ENCODE measurements around the gene DOK3. TPM values are rescaled to one million over a fixed set of nuclear protein-coding genes. Genes with fewer than 3 reads are reported as not detected.

DOK3 gene
- polyA plus RNA-seq, 1 donor from 2014 or later, result 5.5 TPM

- H3K9me3 ChIP-seq (ENCODE audit: low read length), result no peaks in the 10 kb centered on the region
- no peak overlapping the region for H3K4me2 ChIP-seq (ENCODE audit: low read length)
- no peaks in the 10 kb centered on the region for H3K36me3 ChIP-seq (ENCODE audit: insufficient read depth, low read length)
- peaks cover 2% of the 10 kb centered on the region for H3K27me3 ChIP-seq (ENCODE audit: insufficient read depth, low read depth, low read length)
- TF ChIP-seq EZH2 (IDR thresholded peaks at IDR 0.05; ENCODE audit: borderline replicate concordance, insufficient read depth, low read length, poor library complexity, severe bottlenecking), result no peak
- no peak for TF ChIP-seq SMC3 (conservative IDR thresholded peaks at IDR 0.05; ENCODE audit: poor library complexity)
- no peak for TF ChIP-seq POLR2AphosphoS5 (IDR thresholded peaks at IDR 0.05)
- TF ChIP-seq TAF1 (IDR thresholded peaks at IDR 0.05; ENCODE audit: low read depth), result no peak
- TF ChIP-seq, protein P1, sequence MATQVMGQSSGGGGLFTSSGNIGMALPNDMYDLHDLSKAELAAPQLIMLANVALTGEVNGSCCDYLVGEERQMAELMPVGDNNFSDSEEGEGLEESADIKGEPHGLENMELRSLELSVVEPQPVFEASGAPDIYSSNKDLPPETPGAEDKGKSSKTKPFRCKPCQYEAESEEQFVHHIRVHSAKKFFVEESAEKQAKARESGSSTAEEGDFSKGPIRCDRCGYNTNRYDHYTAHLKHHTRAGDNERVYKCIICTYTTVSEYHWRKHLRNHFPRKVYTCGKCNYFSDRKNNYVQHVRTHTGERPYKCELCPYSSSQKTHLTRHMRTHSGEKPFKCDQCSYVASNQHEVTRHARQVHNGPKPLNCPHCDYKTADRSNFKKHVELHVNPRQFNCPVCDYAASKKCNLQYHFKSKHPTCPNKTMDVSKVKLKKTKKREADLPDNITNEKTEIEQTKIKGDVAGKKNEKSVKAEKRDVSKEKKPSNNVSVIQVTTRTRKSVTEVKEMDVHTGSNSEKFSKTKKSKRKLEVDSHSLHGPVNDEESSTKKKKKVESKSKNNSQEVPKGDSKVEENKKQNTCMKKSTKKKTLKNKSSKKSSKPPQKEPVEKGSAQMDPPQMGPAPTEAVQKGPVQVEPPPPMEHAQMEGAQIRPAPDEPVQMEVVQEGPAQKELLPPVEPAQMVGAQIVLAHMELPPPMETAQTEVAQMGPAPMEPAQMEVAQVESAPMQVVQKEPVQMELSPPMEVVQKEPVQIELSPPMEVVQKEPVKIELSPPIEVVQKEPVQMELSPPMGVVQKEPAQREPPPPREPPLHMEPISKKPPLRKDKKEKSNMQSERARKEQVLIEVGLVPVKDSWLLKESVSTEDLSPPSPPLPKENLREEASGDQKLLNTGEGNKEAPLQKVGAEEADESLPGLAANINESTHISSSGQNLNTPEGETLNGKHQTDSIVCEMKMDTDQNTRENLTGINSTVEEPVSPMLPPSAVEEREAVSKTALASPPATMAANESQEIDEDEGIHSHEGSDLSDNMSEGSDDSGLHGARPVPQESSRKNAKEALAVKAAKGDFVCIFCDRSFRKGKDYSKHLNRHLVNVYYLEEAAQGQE (IDR thresholded peaks at IDR 0.05; ENCODE audit: borderline replicate concordance), result no peak
- no peak for TF ChIP-seq MXI1 (conservative IDR thresholded peaks at IDR 0.05; ENCODE audit: poor library complexity, severe bottlenecking)
- no peak for TF ChIP-seq EP300 (conservative IDR thresholded peaks at IDR 0.05; ENCODE audit: poor library complexity, severe bottlenecking)
- TF ChIP-seq, protein P2, sequence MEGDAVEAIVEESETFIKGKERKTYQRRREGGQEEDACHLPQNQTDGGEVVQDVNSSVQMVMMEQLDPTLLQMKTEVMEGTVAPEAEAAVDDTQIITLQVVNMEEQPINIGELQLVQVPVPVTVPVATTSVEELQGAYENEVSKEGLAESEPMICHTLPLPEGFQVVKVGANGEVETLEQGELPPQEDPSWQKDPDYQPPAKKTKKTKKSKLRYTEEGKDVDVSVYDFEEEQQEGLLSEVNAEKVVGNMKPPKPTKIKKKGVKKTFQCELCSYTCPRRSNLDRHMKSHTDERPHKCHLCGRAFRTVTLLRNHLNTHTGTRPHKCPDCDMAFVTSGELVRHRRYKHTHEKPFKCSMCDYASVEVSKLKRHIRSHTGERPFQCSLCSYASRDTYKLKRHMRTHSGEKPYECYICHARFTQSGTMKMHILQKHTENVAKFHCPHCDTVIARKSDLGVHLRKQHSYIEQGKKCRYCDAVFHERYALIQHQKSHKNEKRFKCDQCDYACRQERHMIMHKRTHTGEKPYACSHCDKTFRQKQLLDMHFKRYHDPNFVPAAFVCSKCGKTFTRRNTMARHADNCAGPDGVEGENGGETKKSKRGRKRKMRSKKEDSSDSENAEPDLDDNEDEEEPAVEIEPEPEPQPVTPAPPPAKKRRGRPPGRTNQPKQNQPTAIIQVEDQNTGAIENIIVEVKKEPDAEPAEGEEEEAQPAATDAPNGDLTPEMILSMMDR (IDR thresholded peaks at IDR 0.05; ENCODE audit: poor library complexity, severe bottlenecking), result no peak
- TF ChIP-seq RAD21 (conservative IDR thresholded peaks at IDR 0.05), result no peak
- no peaks in the 10 kb centered on the region for H4K20me1 ChIP-seq (ENCODE audit: insufficient read depth)
- H3K79me2 ChIP-seq (replicated peaks; ENCODE audit: insufficient read depth, low read length), result no peaks in the 10 kb centered on the region
- no peaks in the 10 kb centered on the region for H3F3A ChIP-seq (ENCODE audit: insufficient read depth, low read length, poor library complexity, severe bottlenecking)
- no peak overlapping the region for H3K27ac ChIP-seq (ENCODE audit: low read length)
- H2AFZ ChIP-seq (ENCODE audit: low read depth, low read length), result no peak overlapping the region
- no peak overlapping the region for H3K4me3 ChIP-seq (ENCODE audit: low read length)
- H3K9ac ChIP-seq (ENCODE audit: low read length), result no peak overlapping the region
- no peaks in the 10 kb centered on the region for H3K9me2 ChIP-seq (ENCODE audit: insufficient read depth, low read length)
Measured at GRCh38 chr5:177503351-177504085, 6.1 kb downstream of the DOK3 start.

DNA sequence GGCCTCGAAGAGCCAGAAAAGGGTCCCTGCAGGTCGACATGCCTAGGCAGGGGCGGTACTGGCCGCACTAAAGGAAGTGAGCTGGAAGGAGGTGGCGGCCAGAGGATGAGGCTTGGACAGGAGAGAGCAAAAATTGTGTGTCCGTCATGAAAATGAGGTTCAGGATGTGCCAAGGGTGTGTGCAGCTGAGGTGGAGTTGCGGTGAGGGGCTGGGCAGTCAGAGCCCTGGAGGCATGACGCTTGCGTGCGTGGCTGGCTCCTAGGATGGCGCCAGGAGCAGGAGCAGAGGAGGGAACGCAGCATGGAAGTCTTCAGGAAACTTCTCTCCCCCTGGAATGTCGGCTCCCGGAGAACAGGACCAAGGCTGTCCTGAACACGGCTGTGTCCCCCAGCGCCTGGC, 6.7 kb downstream of the DOK3 start:
- no peak for TF ChIP-seq RAD21 (conservative IDR thresholded peaks at IDR 0.05)
- TF ChIP-seq, protein P2 (IDR thresholded peaks at IDR 0.05; ENCODE audit: poor library complexity, severe bottlenecking), result no peak
- no peak for TF ChIP-seq EZH2 (IDR thresholded peaks at IDR 0.05; ENCODE audit: borderline replicate concordance, insufficient read depth, low read length, poor library complexity, severe bottlenecking)
- TF ChIP-seq, protein P1 (IDR thresholded peaks at IDR 0.05; ENCODE audit: borderline replicate concordance), result no peak
- H3K36me3 ChIP-seq (ENCODE audit: insufficient read depth, low read length), result no peaks in the 10 kb centered on the region
- H3K9ac ChIP-seq (ENCODE audit: low read length), result no peak overlapping the region
- no peak overlapping the region for H3K27ac ChIP-seq (ENCODE audit: low read length)
- no peaks in the 10 kb centered on the region for H3K9me3 ChIP-seq (ENCODE audit: low read length)
- H3K79me2 ChIP-seq (replicated peaks; ENCODE audit: insufficient read depth, low read length), result no peaks in the 10 kb centered on the region
- no peak overlapping the region for H3K4me2 ChIP-seq (ENCODE audit: low read length)
- no peak overlapping the region for H3K4me3 ChIP-seq (ENCODE audit: low read length)
- no peaks in the 10 kb centered on the region for H3K9me2 ChIP-seq (ENCODE audit: insufficient read depth, low read length)
- H3F3A ChIP-seq (ENCODE audit: insufficient read depth, low read length, poor library complexity, severe bottlenecking), result no peaks in the 10 kb centered on the region
- no peak overlapping the region for H2AFZ ChIP-seq (ENCODE audit: low read depth, low read length)
- H4K20me1 ChIP-seq (ENCODE audit: insufficient read depth), result no peaks in the 10 kb centered on the region
- H3K27me3 ChIP-seq (ENCODE audit: insufficient read depth, low read depth, low read length), result peaks cover 6% of the 10 kb centered on the region

Measured in neural cell (in vitro differentiated cells).